Retinal pigment epithelial cell (primary cell): ENCODE data around the gene SSBP3.

Experiments used
- DNase-seq: peaks from one replicate; pipeline ENCODE4 v3.0.0-alpha.2; 2010; ENCODE audit warnings: low read depth
- H3K4me3 ChIP-seq: 2 replicates; pipeline ENCODE4 v1.5.1; 2011; ENCODE audit warnings: mild to moderate bottlenecking, low read length, control low read depth, moderate library complexity
- TF ChIP-seq, protein P1 (sequence below): conservative IDR thresholded peaks from 2 replicates; pipeline ENCODE4 v1.5.1; 2011; ENCODE audit warnings: low read depth, low read length, control low read depth, inconsistent platforms

The SSBP3 gene

DNA sequence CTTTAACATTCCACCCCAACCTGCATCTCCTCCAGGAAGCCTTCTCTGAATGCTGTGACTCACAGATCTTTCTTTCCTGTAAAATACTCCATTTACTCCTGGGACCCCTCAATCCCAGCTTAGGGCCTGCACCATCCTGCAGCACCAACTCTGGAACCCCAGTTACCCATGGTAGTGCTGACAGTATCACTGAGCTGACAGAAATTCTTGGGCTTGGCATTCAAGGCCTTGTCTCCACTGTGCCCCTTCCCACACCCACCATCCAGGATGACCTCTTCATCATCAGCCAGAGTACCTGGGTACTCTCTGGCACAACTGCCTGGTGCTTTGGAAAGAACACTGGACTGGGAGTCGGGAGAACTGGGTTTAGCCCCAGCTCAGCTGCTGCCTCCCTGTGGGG, 214.7 kb downstream of the SSBP3 start:
- no peak overlapping the region for H3K4me3 ChIP-seq
- TF ChIP-seq, protein P1, sequence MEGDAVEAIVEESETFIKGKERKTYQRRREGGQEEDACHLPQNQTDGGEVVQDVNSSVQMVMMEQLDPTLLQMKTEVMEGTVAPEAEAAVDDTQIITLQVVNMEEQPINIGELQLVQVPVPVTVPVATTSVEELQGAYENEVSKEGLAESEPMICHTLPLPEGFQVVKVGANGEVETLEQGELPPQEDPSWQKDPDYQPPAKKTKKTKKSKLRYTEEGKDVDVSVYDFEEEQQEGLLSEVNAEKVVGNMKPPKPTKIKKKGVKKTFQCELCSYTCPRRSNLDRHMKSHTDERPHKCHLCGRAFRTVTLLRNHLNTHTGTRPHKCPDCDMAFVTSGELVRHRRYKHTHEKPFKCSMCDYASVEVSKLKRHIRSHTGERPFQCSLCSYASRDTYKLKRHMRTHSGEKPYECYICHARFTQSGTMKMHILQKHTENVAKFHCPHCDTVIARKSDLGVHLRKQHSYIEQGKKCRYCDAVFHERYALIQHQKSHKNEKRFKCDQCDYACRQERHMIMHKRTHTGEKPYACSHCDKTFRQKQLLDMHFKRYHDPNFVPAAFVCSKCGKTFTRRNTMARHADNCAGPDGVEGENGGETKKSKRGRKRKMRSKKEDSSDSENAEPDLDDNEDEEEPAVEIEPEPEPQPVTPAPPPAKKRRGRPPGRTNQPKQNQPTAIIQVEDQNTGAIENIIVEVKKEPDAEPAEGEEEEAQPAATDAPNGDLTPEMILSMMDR: no peak
- DNase-seq: no peak

DNA sequence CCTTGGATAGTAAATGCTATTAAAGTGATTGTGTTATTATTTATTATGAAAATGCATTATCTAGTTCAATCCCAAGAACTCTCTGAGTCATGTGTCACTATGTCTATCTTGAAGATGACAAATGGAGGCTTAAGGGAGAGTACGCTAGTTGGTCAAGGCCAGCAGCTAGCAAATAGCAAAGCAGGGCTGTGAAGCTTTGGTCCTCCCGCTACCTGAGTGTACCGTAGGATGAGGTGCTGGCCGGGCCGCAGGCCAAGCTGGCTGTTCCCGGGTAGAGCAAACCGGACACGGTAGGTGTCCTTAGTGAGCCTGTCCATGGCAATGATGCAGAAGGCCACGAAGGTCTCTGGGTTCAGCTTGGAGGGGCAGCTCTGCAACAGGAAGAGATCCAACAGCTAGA, 215.7 kb downstream of the SSBP3 start:
- TF ChIP-seq, protein P1: no peak
- H3K4me3 ChIP-seq: no peak overlapping the region
- DNase-seq: no peak

DNA sequence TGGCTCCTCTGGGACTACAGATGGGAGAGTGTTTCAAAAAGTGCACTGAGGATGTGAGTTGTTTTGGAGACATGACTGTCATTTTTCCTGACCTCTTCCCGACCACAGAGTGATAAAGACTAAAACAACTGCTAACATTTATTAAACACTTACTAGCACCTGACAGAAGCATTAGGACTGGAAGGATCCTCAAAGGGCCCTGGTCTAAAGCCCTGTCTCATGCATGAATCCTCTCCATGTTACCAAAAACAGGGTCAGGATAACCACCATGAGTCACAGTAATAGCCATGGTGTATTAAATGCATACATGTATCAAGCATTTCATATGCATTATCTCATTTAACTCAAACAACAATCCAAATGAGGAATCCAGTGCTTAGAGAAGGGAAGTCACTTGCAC, 217.9 kb downstream of the SSBP3 start:
- TF ChIP-seq, protein P1: no peak
- DNase-seq: no peak
- H3K4me3 ChIP-seq: no peak overlapping the region

DNA sequence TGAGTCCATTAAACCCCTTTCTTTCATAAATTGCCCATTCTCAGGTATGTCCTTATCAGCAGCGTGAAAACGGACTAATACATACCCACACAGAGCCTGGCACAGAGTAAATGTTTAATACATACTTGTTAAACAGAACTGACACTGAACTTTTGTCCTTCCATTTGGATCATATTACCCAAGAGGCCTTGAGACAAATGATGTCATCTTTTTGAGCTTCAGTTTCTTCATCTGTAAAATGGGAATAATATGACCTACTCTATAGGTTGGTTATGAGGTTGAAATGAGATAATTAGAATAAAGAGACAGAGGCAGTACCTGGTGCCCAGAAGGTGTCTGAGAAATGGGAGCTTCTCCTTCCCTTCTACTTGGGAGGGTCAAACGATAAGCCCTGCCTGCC, 220.1 kb downstream of the SSBP3 start:
- no peak for DNase-seq
- no peak overlapping the region for H3K4me3 ChIP-seq
- TF ChIP-seq, protein P1: no peak

DNA sequence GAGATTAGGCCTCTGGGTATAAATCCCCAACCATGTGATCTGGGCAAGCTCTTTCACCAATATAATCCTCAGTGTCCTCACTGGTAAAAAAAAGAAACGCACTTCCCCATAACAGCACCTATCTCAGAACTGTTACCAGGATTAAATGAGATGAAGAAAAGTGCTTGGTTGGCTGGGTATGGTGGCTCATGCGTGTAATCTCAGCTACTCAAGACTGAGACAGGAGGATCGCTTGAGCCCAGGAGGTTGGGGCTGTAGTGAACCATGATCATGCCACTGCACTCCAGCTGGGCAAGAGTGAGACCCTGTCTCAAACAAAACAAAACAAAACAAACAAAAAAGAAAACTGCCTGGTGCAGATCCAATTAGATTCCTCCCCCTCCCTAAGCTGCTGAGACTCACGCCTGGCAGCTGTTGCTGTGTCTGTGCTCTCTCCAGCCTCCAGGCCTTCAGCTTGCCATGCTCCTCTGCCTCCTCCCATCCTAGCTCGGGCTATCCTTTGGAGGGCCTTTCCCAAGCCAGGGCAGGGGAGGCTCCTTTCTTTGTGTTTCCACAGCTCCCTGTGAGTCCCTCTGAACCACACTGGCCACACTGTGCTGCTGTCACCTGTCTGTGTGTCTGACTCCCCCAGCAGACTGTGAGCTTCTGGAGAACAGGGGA, 225.4 kb downstream of the SSBP3 start:
- H3K4me3 ChIP-seq: no peak overlapping the region
- no peak for DNase-seq
- TF ChIP-seq, protein P1: no peak

DNA sequence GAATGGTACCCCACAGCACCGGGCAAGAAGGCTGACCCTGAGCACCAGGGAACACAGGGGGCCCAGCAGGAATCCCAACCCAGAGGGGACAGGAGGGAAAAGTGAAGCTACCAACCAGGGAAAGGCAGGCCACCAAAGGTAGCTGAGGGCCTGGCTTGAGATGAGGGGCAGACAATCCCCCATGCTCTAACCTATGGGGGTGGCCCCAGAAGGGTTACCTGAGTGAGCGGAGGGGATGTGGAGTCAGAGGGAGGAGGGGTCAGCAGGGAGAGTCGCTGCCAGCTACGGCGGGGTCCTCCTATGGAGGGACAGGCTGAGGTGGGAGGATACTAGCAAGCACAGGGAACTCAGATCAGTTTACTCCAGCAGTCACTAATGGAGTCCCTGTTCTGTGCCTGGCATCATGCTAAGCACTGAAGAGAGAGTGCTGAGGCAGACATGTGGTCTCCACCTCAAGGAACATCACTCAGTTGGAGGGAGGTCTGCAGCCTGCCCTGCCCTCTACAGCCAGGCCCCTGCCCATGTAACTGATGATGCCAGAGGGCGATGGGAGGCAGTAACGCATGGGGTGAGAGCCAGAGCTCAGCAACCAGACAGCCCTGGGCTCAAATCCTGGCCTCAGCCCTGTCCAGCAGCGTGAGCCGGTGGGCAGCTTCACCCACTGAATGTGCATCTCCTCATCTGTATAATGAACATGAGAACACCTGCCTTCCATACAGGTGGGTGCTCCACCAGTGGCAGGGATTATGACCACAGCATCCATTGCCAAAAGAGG, 227.7 kb downstream of the SSBP3 start:
- no peak for DNase-seq
- TF ChIP-seq, protein P1: no peak
- no peak overlapping the region for H3K4me3 ChIP-seq

DNA sequence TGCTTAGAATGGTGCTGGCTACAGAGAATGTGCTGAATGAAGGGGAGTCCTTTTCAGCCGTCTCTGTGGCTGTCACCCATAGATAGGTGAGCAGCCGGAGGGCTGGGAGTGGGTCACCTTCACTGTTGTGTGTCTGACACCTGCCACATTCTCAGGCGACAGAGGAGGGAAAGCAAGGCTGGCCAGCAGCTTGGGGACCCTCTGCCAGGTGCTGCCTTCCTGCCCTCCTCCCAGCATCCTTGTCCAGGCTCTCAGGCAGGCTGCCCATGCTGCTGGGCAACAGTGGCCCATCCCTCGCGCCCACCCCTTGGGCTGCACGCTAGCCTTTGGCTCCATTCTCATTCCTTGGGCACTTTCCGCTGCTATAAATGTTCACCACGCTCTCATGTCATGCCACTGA, 228.5 kb downstream of the SSBP3 start:
- no peak for DNase-seq
- TF ChIP-seq, protein P1: no peak
- H3K4me3 ChIP-seq: no peak overlapping the region
